Panc1 (cell line): Measurements from ENCODE around the gene PRMT3.

Experiments
- POLR2AphosphoS5 ChIP-seq: IDR thresholded peaks from 2 replicates; pipeline ENCODE4 v1.6.1; 2012; ENCODE audit warnings: mild to moderate bottlenecking, low read depth, low read length, moderate library complexity
- TCF7L2 ChIP-seq: IDR thresholded peaks from 2 replicates; pipeline ENCODE4 v1.6.1; 2011; ENCODE audit warnings: mild to moderate bottlenecking, low read depth, low read length, inconsistent platforms
- TF ChIP-seq, protein P1 (sequence below), 2 experiments: IDR thresholded peaks; 2 replicates each; pipeline ENCODE4 v1.6.1; 2011 to 2012; ENCODE audit warnings: low read depth in 2 of 2, control low read depth in 1 of 2, low read length in 1 of 2, mild to moderate bottlenecking in 1 of 2, moderate library complexity in 1 of 2; ENCODE audit not compliant: insufficient read depth in 1 of 2
- TF ChIP-seq, protein P2 (sequence below): fragments of 450-650 bp; IDR thresholded peaks from 2 replicates; pipeline ENCODE4 v1.5.1; 2017; ENCODE audit warnings: mild to moderate bottlenecking

DNA sequence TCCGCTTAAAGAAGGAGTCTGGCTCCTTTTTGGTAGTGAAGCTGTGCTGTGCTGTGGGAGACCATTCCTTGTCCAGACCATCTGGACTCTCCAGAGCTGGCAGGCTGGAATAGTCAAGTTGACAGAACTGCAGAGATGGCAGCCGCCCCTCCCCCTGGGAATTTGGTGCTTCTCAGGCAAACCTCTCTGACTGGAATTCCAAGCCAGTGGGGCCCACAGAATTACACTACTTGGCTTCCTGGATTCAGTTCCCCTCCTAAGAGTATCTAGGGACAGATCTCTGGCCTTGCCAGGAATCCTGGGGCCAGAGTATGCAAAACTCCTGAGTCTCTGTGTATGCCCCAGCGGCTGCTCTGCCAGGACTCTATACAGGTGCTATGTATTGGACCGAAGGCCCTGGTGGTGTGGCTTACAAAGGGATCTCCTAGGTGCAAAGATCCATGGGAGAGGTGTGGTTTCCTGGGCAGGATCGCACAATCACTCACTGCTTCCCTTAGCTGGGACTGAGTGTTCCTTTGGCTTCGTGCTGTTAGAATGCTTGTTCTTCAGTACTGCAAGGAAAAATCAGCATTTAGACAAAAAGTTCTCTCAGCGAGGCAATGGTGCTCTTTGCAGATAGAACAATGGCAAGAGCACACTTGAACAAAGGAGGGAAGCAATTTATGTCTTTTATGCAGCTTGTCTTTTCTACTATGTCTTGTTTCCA is 86.8 kb downstream of the PRMT3 start:
- TF ChIP-seq, protein P1, sequence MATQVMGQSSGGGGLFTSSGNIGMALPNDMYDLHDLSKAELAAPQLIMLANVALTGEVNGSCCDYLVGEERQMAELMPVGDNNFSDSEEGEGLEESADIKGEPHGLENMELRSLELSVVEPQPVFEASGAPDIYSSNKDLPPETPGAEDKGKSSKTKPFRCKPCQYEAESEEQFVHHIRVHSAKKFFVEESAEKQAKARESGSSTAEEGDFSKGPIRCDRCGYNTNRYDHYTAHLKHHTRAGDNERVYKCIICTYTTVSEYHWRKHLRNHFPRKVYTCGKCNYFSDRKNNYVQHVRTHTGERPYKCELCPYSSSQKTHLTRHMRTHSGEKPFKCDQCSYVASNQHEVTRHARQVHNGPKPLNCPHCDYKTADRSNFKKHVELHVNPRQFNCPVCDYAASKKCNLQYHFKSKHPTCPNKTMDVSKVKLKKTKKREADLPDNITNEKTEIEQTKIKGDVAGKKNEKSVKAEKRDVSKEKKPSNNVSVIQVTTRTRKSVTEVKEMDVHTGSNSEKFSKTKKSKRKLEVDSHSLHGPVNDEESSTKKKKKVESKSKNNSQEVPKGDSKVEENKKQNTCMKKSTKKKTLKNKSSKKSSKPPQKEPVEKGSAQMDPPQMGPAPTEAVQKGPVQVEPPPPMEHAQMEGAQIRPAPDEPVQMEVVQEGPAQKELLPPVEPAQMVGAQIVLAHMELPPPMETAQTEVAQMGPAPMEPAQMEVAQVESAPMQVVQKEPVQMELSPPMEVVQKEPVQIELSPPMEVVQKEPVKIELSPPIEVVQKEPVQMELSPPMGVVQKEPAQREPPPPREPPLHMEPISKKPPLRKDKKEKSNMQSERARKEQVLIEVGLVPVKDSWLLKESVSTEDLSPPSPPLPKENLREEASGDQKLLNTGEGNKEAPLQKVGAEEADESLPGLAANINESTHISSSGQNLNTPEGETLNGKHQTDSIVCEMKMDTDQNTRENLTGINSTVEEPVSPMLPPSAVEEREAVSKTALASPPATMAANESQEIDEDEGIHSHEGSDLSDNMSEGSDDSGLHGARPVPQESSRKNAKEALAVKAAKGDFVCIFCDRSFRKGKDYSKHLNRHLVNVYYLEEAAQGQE (IDR thresholded peaks at IDR 0.05; ENCODE audit: insufficient read depth in 1 of 2, low read depth in 2 of 2, low read length in 1 of 2), result no peak
- TF ChIP-seq, protein P2, sequence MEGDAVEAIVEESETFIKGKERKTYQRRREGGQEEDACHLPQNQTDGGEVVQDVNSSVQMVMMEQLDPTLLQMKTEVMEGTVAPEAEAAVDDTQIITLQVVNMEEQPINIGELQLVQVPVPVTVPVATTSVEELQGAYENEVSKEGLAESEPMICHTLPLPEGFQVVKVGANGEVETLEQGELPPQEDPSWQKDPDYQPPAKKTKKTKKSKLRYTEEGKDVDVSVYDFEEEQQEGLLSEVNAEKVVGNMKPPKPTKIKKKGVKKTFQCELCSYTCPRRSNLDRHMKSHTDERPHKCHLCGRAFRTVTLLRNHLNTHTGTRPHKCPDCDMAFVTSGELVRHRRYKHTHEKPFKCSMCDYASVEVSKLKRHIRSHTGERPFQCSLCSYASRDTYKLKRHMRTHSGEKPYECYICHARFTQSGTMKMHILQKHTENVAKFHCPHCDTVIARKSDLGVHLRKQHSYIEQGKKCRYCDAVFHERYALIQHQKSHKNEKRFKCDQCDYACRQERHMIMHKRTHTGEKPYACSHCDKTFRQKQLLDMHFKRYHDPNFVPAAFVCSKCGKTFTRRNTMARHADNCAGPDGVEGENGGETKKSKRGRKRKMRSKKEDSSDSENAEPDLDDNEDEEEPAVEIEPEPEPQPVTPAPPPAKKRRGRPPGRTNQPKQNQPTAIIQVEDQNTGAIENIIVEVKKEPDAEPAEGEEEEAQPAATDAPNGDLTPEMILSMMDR, result no peak
- TF ChIP-seq POLR2AphosphoS5, result no peak
- TF ChIP-seq TCF7L2, result no peak
